GM19238 (cell line): ENCODE data around the gene DTNB.

Source experiments
- DNase-seq: peaks from one replicate; pipeline ENCODE4 v3.0.0; 2011; ENCODE audit warnings: low spot score; ENCODE audit not compliant: insufficient read length

DTNB gene

DNA sequence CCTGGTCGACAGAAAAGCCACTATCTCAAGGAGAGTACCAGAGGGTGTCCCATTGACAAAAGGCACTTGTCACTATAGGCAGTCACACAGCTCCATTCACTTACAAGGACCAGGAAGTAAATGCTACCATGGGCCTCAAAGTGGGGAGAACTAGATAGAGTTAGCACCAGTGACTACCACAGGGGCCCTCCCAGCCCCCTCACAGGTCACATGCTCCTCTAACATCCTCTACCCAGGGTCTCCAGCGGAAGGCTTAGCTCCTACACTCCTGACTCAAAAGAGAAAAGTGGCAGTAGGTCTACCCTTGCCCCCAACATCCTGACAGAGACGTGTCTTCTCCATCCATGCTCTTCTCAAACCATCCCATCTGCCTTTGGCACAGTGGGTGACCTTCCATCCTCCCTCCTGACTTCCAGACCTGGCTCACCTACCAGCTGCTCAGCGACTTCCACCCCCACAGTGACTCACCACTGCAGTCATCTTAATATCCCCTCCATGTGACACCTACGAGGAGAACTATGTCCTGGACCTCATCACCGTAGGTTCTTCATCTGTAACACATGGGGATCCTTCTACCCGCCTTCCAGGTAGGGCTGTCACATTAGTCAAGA, 326.1 kb downstream of the DTNB start:
- DNase-seq = no peak

DNA sequence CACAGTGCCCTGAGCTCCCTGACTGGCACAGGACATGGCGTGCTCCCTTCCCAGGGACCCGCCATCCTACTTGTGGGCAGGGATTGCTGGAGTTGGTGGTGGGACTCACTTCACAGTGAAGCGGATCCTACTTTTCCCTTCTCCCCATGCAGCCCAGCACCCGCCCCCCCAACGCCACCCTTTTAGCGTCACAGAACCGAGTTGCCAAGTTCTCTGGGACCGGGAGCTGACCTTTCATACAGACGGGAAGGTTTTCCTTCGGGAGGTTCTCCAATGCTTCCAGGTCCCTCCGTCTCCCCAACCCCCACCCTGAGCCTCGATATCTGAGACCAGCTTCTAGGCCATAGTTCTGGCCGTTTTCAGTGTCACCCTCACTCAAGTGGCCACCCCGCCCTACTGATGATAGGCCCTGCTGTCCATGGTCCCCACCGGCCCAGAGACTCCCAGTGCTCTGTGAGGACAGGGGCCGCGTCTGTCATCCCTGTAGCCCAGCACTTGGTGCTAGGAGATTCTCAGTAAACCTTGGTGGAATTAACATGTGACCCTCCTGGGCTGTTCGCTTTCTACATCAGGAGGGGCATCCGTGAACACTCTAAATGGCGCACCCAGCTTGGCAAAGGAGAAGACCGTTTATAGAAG, 330.1 kb downstream of the DTNB start:
- no peak for DNase-seq

- DNase-seq = peak; percentile 91
Observed at GRCh38 chr2:25342372-25343186, 330.8 kb downstream of the DTNB start.

DNA sequence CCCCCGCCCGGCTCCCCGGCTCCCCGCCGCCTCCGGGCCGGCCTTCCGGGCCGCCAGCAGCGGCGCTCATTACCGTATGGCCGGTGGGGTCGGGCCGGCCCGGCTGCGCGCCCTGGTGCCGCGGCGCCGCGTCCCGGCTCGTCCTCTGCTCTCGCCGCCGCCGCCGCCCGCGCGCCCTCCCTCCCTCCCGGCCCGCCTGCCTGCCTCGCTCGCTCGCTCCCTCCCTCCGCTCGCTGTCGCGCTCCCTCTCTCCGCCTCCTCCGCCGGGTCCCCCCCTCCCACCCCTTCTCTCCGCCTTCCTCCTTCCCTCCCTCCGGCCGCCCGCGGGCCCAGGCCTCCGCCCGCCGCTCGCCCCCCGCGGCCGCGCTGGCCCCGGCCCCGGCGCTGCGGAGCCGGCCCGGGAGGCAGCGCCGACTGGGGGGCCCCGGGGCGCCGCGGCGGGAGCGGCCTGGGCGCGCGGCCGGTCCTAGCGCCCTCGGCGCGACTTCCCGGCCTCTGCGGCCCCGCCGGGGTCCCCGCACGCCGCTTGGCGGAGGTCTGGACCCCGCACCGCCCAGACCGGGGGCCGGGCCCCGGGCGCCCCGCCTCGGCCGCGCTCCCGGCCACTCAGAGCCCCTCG, 331.5 kb downstream of the DTNB start, which contains the start of gene DNMT3A:
TSS of gene DNMT3A (minus strand) at position 173 of the 619 bp plus-strand sequence. CDS start 27,941 bp downstream, outside the sequence.
- DNase-seq = peak; percentile 72

DNA sequence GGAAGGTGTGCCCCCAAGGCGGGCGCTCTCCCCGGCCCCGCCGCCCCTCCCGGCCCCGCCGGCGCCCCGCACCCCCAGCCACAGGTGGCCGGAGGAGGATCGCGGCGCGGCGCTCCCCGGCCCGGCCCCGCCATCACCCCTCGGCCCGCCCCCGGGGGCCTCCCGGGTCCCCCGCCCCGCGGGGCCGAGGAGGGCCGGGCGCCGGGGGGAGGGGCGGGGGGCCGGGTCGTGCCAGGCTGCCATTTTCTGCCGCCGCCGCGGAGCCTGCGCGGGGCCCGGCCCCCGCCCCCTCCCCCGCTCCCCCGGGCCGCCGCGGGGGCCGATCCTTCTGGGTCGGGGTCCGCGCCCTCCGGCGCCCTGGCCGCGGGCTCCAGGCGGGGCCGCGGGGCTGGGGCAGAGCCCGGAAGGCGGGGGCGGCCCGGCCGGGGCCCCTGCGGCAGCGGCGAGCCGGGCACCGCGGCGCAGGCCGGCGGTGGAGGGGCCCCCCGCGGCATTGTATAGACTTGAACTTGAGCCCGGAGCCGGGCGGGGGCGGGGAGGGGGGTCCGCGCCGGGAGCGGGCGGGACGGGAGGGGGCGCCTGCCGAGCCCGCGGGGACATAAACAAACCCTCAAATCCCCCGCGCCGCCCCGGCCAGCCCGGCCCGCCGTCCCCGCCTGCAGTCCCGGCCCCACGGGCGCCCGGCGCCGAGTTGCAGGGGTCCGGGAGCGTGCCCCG, 332.2 kb downstream of the DTNB start:
- peak; percentile 69 for DNase-seq

DNA sequence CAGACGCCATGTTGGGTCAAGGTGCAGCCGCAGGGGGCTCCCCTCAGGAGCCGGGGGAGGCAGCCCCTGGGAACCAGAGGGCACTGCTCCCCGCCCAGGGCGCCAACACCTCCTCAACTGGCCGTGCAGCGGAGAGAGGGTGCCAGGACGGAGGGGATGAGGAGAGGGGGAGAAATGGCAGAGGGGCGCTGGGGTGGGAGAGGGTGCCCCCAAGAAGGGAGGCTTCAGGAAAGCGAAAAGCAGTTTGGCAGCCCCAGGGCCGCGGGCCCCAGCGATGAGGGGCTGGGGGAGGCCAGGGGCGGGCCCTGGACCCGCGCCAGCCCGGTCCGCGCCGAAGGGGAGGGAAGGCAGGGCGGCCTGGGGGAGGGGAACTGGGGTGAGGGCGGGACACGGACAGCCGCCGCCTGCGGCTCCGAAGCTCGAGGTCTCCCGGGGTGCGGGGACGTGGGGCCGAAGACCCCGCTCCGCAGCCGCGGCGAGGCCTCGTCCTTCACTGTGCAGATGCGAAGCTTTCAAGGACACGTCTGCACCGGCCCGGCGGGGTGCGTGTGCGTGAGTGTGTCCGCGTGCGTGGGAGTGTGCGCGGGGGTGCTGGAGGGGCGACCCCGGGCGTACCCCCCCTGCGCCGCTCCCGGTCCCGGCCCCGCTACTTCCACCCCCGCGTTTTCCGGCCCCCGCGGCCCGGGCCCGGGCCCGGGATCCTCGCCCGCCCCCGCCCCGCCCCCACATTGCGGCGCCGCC, 333.0 kb downstream of the DTNB start:
- no peak for DNase-seq

- DNase-seq = no peak
Observed at GRCh38 chr2:25339791-25340180, 333.6 kb downstream of the DTNB start.

- no peak for DNase-seq
Observed at GRCh38 chr2:25339211-25339674, 334.1 kb downstream of the DTNB start.

GRCh38 chr2:25338401-25338800, 335.0 kb downstream of the DTNB start:
- DNase-seq = no peak

DNA sequence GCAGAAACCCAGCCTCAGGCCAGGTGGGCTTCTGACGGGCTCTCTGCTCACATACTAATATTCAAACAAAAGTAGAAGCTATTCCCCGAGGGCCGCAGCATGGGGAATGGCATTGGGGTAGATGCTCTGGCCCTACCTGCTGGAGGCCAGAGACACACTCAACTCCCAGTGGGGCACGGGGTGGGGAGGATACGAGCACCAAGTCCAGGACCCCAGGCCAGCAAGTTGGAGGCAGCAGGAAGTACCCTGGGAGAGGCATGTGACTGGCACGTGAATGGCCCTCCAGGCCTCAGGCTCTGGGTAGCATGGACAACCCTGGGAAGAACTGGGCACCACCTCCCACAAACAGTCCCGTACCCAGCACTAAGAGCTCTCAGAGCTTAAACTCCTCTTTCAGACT, 335.5 kb downstream of the DTNB start:
- DNase-seq = no peak

DNA sequence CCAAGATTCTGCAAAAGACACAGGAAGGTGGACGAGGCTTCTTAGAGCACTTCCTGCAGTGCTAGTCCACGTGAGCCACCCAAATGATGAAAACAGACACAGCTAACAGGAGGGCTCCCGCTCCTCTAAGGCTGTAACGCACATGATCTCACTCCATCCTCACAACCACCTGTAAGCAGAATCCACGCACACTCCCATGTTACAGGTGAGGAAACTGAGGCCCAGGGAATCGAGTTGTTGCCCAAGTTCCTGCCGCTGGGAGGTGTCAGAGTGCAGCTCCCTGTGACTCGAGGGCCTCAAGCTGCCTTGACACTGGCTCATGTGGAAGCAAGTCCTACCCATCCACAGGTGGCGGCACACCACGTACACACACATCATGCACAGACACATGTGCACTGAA, 336.1 kb downstream of the DTNB start:
- DNase-seq = no peak

GRCh38 chr2:25336383-25336841, 337.0 kb downstream of the DTNB start:
- no peak for DNase-seq

DNA sequence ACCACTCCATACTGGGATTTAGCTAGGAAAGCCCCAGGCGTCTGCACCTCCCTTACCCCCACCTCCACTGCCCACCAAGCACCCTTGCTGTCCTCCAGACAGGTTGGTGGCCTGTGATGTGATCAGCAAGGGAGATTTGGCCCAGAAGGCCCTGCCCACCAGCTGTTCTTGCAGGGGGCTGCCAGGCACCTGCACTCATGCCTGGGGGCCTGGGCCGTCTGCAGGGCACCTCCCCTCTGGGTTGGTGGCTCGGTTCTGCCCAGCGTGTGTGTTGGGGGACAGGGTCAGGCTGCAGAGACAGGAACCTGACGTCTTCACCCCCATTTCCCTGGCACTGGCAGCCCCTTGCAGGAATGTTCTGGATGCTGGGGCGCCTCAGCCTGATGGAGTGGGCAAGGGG, 337.4 kb downstream of the DTNB start:
- DNase-seq = no peak

GRCh38 chr2:25335204-25335603, 338.2 kb downstream of the DTNB start:
- DNase-seq = no peak

GRCh38 chr2:25334482-25334881, 338.9 kb downstream of the DTNB start:
- no peak for DNase-seq

- DNase-seq = no peak
Observed at GRCh38 chr2:25333981-25334380, 339.4 kb downstream of the DTNB start.

- no peak for DNase-seq
Observed at GRCh38 chr2:25332571-25332970, 340.8 kb downstream of the DTNB start.

GRCh38 chr2:25331686-25332365, 341.6 kb downstream of the DTNB start:
- no peak for DNase-seq

GRCh38 chr2:25330937-25331336, 342.4 kb downstream of the DTNB start:
- DNase-seq = no peak

- no peak for DNase-seq
Observed at GRCh38 chr2:25330273-25330672, 343.1 kb downstream of the DTNB start.
